ENCODE measurements around the gene CAMK2B.

- TF ChIP-seq CTCF (IDR thresholded peaks at IDR 0.05) (no peak), POLR2A (IDR thresholded peaks at IDR 0.05) (no peak)
Observed at GRCh38 chr7:44219371-44220045, 105.9 kb downstream of the CAMK2B start.
